GM18951 (cell line): ENCODE results near the gene PCDHGB3.
"Not testable (repeated sequence)": the region's sequence is repeated elsewhere in the genome, so short reads cannot be mapped to it uniquely, and the experiment has no call there.

ENCODE experiments used
- POLR2A ChIP-seq: IDR thresholded peaks from 4 replicates; pipeline ENCODE4 v1.6.1; 2011; ENCODE audit warnings: mild to moderate bottlenecking; ENCODE audit not compliant: insufficient read length, insufficient read depth; ENCODE audit errors: extremely low read depth
- in situ Hi-C: fragments of 300-500 bp; cut with MboI; formaldehyde crosslinking; loops from one replicate; pipeline ENCODE4 v1.12.0; 2022; ENCODE audit warnings: low sequenced_read_pairs, mixed read lengths, inconsistent platforms; ENCODE audit not compliant: unreplicated experiment

PCDHGB3 gene

DNA sequence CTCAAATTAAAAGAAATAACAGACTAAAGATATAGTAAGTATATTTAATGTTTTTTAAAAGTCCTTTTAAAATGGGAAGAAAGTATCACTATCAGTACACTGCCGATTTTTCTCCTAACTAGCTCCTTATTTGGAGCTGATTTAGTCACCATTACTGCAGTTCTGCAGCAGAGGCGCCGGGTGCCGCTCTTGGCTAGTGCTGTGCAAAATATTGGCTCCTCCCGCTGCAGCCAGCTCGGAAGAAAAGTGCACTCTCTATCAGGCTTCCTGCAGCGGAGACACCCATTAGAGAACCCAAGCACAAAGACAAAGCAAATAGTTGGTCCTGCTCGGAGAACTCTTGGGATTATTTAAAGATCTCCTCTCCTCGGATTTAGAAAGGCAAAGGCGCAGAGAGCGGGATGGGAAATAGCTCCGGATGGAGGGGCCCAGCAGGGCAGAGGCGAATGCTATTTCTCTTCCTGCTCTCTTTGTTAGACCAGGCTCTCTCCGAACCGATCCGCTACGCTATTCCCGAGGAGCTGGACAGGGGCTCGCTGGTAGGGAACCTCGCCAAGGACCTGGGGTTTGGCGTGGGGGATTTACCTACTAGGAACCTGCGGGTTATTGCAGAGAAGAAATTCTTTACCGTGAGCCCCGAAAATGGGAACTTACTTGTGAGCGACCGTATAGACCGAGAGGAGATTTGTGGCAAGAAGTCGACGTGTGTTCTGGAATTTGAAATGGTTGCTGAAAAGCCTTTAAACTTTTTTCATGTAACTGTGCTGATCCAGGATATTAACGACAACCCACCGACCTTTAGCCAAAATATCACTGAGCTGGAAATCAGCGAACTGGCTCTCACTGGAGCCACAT, at the start of gene PCDHGB3:
Gene PCDHGB3 (plus strand): TSS at position 249 of the 855 bp plus-strand sequence. CDS start 153 bp downstream, at position 402.
- in situ Hi-C loops: no loop called here

DNA sequence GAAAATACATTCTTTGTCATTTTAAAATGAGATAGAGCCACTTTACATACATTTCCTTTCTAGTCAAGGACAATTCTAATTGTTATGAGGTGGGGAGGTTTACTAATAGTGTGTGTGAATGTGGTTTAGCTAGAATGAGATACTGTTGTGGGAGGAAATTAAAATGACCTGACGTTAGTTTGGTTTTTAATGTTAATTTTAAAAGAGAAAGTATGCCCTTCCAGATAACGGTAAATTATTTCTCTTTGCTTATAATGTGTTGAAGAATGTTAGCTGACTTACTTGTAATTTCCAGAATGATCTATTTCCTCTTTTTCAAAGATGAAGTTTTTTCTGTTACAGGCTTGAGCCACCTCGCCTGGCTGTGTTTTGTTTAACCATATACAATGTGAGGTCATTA, 47.8 kb upstream of the PCDHGB3 start:
- in situ Hi-C loops: no loop called here
- no peak for TF ChIP-seq POLR2A

More for the DNA sequence above, at the start of gene PCDHGB3:
- TF ChIP-seq POLR2A: no peak

DNA sequence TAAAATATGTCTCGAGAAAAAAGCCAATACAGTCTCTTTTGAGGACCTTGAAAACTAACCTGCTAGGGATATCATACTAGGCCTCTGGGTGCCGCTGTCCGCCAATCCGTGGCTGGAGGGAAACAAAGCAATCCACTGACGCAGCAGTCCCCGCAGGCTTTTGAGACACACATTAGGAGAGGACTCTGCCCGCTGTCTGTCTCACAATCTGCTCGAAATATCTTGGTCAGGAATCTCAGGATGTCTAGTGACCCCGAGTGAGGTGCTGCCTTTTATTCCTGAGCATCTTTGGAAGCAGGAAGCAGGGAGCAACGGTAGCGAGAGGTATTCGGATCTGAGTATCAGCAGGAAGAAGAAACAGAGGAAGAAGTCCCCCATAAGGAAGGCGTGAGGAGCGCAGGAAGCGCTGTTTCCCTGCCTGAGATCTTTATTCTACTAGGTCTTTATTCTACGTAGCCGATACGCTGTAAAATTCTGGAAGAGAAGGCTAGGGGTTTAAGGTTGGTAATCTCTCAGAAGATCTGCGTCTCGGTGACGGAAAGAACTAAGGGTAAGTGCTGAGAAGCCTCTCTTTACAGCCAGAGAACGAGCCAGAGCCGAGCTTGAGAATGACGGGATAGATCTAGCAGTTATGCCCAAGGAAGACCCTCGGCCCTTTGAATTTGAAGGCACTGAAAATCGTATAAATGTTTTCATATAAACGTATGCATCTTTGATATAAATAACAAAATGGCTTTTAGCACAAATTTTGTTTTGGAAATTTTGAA, 43.8 kb upstream of the PCDHGB3 start:
- no peak for TF ChIP-seq POLR2A
- in situ Hi-C loops: no loop called here

DNA sequence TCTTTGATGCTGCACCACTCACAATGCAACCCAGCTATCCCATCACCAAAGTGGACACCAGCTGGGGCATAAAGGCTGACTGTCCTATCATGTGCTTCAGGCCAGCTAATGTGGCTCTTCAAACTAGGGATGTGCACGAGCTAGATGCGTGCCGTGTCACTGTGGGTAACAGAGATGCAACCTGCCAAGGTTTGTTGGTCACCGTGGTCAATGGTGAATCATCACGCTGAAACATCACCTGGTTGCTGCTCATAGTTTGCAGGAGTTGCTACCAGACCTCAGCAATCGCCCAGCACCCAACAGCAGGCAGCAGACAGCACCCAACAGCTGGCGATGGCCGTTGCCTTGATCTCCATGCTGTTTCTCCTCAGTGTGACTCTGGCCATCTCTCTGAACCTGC, 41.8 kb upstream of the PCDHGB3 start:
- in situ Hi-C loops: no loop called here
- no peak for TF ChIP-seq POLR2A

DNA sequence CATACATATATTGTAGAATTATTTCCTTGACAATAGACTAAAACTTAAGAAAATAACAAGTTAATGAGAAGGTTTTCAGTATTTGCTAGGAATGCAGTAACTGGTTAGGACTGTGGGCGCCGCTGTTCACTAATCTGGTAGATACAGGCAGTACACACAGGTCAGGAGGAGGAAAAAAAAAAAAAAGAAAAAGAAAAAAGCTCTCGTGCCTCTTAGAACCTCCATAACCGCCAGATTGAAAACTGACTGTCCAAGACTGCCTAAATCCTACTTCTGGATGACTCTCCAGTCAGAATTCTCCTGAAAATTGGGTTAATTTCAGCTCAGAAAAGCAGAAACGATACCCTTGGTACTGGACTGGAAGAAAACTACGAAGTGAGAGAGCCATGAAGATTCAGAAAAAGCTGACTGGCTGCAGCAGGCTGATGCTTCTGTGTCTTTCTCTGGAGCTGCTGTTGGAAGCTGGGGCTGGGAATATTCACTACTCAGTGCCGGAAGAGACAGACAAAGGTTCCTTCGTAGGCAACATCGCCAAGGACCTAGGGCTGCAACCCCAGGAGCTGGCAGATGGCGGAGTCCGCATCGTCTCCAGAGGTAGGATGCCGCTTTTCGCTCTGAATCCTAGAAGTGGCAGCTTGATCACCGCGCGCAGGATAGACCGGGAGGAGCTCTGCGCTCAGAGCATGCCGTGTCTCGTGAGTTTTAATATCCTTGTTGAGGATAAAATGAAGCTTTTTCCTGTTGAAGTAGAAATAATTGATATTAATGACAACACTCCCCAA, 39.6 kb upstream of the PCDHGB3 start, which contains the start of gene PCDHGA1:
Gene PCDHGA1 (plus strand): TSS at position 216 of the 782 bp plus-strand sequence.
- in situ Hi-C loops: no loop called here
- TF ChIP-seq POLR2A: no peak

DNA sequence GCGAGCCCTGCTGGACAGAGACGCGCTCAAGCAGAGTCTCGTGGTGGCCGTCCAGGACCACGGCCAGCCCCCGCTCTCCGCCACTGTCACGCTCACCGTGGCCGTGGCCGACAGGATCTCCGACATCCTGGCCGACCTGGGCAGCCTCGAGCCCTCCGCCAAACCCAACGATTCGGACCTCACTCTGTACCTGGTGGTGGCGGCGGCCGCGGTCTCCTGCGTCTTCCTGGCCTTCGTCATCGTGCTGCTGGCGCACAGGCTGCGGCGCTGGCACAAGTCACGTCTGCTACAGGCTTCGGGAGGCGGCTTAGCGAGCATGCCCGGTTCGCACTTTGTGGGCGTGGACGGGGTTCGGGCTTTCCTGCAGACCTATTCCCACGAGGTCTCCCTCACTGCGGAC, 37.5 kb upstream of the PCDHGB3 start:
- in situ Hi-C loops: not testable (repeated sequence)

DNA sequence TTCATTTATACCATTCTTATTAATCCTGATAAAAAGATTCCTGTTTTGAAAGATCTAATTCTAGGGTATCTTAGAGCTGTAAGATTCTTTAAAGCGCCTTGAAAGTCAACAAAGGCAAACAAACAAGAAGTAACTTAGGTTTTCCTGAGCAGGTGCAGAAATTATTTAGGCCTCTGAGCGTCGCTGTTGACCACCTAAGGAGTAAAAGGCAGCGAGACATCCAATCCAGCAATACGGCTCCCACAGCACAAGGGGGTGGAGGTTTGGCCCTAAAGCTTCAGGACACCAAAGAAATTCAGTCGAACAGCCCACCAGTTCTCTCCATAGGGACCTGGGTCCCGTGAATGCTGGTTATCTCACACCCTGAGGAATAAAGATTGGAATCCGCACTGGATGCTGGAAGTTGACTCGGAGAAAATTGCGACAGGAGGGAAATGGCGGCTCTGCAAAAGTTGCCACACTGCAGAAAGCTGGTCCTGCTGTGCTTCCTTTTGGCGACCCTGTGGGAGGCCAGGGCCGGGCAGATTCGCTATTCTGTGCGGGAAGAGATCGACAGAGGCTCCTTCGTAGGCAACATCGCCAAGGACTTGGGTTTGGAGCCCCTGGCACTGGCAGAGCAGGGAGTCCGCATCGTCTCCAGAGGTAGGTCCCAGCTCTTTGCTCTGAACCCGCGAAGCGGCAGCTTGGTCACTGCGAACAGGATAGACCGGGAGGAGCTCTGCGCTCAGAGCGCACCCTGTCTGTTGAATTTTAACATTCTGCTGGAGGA, 31.3 kb upstream of the PCDHGB3 start, which contains the start of gene PCDHGA2:
Gene PCDHGA2 (plus strand): TSS at position 223 of the 769 bp plus-strand sequence.
- in situ Hi-C loops: no loop called here

DNA sequence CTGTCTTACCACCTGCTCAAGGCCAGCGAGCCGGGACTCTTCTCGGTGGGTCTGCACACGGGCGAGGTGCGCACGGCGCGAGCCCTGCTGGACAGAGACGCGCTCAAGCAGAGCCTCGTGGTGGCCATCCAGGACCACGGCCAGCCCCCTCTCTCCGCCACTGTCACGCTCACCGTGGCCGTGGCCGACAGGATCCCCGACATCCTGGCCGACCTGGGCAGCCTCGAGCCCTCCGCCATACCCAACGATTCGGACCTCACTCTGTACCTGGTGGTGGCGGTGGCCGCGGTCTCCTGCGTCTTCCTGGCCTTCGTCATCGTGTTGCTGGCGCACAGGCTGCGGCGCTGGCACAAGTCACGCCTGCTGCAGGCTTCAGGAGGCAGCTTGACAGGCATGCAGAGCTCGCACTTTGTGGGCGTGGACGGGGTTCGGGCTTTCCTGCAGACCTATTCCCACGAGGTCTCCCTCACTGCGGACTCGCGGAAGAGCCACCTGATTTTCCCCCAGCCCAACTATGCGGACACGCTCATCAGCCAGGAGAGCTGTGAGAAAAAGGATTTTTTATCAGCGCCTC, 29.2 kb upstream of the PCDHGB3 start:
- in situ Hi-C loops: not testable (repeated sequence)

More for the DNA sequence above, 31.3 kb upstream of the PCDHGB3 start, which contains the start of gene PCDHGA2:
- TF ChIP-seq POLR2A: no peak

DNA sequence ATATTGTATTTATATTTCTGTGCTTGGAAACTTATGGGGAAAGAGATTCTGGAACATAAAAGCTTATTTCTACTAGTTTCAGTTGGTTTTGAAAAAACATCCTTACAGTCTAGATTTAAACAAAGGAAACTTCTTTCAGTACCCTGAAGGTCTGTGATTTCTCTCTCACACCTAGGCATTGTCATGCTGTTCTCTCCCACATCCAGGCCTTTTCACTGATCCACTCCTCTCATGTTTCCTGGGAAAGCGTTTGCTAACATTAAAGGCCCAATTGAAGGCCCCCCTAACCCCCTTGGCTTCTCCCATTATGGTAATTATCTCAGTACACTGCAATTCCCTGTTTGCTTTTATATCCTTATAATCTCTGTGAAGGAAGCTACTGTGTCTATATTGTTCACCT, 27.3 kb upstream of the PCDHGB3 start:
- no peak for TF ChIP-seq POLR2A
- in situ Hi-C loops: no loop called here

DNA sequence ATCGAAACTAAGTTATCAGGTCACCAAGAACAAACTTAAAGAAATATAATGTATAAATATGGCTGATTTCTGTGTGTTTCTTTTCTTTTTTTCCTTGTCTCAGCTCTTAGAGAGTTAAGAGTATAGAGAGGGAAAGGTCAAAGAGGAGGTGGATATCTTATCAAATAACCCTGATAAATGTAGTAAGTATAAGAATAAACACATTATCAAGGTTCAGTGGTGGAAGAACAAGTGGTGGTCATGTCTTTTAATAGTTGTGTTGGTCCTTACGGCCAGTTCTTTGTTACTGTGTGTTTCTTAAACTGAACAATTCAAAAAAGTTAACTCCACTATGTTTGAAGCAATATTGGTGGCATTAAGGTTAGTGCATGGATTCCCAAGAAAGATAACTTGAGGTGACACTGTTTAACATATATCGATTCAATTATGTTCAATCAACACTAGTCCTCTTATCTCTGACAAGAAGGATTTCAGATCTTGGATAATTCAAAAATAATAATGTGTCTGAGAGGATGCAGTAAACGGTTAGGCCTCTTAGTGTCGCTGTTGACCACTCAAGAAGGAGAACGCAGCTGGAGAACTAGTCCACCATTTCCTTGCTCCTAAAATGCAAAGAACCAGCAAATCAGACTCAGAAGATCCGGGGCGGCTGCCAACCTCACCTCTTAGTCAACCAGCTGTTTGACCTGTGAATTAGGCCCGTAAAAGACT, 26.6 kb upstream of the PCDHGB3 start, which contains the start of gene PCDHGA3:
Gene PCDHGA3 (plus strand): TSS at position 588 of the 711 bp plus-strand sequence. CDS start 205 bp downstream, outside the sequence.
- no peak for TF ChIP-seq POLR2A
- in situ Hi-C loops: no loop called here

DNA sequence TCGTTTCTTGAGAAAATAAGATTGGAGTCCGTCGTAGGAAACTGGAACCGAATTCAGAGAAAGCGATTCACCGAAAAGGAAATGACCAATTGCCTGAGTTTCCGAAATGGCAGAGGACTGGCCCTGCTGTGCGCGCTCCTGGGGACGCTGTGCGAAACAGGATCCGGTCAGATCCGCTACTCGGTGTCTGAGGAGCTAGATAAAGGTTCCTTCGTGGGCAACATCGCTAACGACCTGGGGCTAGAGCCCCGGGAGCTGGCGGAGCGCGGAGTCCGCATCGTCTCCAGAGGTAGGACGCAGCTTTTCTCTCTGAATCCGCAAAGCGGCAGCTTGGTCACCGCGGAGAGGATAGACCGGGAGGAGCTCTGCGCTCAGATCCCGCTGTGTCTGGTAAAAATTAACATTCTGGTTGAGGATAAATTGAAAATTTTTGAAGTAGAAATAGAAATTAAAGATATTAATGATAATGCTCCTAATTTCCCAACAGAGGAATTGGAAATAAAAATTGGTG, 26.0 kb upstream of the PCDHGB3 start:
- in situ Hi-C loops: no loop called here
- TF ChIP-seq POLR2A: no peak
